ENCODE measurements around the gene NOP10.
"Not testable (repeated sequence)": the region's sequence is repeated elsewhere in the genome, so short reads cannot be mapped to it uniquely, and the experiment has no call there.

Gene NOP10

DNA sequence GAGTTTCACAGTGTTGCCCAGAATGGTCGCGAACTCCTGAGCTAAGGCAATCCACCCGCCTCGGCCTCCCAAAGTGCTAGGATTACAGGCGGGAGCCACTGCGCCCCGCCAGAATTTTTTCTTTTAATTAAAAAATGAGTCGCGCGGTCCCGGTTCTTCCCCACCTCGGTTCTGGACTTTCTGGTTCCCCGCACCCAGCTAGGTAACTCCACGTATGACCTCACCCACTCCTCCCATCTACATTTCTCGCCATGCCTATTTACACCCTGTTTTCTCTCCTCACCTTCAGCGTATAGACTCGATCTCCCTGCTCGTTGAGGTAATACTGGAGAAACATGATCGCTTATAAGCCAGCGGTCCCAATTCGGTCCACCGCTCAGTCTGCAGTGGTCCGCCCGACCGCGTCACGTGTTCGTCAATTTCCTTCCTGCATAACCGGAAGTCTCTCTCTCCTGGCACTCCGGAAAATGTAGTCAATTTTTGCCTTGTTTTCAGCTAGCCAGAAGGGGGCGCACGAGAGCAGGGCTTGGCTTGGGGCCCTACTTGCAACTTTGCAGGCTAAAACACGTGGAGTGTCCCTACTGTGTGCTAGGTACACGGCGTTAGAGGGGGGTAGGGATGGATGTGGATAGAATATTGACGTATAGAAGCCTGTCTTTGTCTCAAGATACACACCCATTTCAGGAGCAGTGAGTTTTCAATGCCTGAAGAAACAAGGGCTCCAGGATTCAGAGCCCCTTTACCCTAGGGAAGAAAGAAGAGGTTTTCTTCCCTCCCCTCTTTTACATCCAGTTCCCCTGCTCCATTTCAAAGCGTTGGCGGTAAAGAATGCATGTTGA lies at the start of gene NOP10, which contains the start of gene NUTM1:
Gene NOP10 (minus strand): TSS at position 400 of the 839 bp plus-strand sequence. CDS start 63 bp downstream, at position 337.
Gene NUTM1 (plus strand): TSS at position 579 of the 839 bp plus-strand sequence. CDS start 382 bp downstream, outside the sequence.
- peak; percentile 84 for DNase-seq

DNA sequence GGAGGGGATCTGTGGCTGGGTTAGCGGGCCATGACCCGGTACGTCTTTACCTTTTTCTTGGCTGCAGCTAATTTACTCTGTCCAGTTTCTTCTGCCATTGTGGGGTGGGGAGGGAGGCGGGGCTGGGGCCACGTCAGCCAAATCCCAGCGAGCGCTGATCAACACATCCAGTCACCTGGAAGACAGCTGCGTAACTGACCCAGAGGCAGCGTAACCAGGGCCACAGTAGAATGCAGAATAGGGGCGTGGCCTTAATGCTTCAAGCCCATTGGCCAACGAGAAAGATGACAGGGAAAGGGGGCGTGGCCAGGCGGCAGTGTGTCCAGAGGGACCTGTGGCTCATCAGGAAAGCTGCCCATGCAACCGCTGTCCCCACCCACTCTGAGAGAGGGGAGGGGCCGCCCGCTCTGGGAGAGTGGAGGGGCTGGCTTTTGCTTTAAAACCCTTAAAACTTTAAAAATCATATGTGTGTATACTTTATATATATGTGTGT lies 46.7 kb upstream of the NOP10 start:
- DNase-seq, result not testable (repeated sequence)

DNA sequence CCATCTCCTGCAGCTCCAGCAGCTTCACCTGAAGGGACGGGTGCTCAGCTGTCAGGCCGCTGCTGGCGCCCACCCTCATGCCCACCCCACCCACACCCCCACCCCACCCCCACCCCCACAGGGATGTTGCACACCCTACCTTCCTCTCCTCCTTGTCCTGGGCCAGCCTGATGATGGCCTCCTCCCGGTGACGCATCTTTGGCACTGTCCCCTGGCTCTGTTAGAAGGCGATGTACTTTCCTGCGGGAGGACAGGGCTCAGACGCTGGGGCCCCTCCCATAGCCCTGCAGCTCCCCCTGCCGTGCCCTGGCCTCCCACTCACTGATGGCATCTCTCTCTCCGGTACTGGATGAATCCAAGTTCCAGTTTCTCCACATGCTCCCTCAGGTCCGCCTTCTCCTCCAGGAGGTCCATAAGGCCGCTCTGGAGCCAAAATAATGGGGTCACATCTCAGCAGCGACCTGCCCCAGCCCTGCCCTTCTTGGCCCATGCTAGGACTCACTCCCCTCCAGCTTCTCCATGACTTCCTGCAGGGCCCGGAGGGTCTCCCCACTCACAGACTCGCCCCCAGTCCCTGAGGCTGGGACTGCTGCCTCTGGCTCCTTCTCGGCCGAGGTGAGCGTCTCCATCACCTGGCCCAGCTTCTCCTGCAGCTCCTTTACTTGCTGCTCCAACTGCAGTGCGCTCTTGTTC lies 39.0 kb upstream of the NOP10 start:
- DNase-seq, result not testable (repeated sequence)

DNA sequence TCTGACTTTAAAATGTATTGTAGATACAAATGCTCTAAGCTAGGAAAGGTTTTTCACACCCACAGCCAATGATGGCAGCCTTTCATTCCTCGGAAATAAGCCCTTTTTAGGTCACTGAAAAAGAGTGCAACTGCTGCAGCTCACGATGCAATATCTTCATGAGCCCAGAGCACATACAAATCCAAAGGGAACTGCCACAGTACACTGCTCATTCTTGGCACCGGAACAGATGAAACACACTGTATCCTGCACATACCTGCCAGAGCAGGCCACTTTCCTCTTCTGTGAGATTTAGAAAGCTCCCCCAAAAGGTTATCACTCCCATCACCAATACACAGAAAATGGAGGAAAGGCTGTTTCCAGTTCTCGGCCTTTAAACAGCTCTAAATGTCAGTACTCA lies 37.6 kb upstream of the NOP10 start:
- DNase-seq, result not testable (repeated sequence)

DNA sequence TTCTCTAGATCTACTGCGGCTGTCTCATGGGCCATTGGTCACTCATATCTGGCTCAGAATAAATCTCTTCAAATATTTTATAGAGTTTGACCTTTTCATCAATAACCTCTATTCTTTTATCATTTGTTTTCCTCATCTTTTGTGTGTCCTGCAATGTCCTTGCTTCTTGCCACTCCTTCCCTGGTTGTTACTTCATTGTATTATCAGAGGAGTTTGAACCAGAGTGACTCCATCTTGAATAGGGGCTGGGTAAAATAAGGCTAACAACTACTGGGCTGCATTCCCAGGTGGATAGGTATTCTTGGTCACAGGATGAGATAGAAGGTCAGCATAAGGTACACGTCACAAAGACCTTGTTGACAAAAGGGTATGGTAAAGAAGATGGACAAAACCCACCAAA lies 33.9 kb upstream of the NOP10 start:
- no peak for DNase-seq

DNA sequence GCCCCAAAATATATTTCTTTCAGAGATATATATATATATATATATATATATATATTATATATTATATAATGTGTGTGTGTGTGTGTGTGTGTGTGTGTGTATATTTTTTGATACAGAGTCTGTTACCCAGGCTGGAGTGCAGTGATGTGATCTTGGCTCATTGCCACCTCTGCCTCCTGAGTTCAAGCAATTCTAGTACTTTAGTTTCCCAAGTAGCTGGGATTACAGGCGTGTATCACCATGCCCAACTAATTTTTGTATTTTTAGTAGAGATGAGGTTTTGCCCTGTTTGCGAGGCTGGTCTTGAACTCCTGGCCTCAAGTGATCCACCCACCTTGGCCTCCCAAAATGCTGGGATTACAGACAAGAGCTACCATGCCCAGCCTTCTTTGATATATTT lies 32.6 kb upstream of the NOP10 start:
- not testable (repeated sequence) for DNase-seq

DNA sequence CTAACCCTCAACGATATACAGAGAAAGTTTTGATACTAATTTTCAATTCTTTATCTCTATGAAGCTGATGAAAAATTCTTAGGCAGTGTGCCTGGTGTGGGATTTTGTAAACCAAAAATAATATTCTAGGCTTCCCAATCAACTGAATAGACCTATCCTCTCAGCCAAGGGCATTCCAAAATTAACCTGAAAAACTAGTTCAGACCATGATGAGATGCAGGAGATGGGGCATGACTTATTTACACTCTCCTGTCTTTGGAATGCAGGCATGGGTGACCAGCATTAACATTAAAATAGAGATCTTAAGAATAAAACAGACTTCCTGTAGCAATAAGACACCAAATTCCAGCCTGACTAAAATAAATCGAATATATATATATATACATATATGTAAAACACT lies 31.9 kb upstream of the NOP10 start:
- DNase-seq, result no peak

DNA sequence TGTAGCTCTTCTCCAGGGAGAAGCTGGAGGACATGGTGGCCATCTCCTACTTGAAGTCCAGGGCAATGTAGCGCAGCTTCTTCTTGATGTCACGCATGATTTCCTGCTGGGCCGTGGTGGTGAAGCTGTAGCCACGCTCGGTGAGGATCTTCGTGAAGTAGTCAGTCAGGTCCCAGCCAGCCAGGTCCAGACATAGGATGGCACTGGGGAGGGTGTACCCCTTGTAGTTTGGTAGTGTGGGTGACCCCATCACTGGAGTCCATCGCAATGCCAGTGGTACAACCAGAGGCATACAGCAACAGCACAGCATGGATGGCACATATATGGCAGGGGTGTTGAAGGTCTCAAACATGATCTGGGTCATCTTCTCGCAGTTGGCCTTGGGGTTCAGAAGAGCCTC lies 31.0 kb upstream of the NOP10 start:
- DNase-seq, result no peak

DNA sequence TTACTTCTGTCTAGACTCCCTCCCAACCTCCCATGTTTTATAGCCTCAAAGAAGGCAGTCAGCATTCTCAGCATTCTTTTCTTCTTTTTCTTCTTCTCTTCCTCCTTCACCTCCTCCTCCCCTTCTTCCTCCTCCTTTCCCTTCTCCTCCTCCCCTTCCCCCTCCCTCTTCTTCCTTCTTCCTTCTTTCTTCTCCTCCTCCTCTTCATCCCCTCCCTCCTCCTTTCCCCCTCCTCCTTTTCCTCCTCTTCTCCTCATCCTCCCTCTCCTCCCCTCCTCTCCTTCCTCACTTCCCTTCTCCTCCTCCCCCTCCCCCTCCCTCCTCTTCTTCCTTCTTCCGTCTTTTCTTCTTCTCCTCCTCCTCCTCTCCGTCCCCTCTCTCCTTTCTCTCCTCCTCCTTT lies 27.7 kb upstream of the NOP10 start:
- no peak for DNase-seq

DNA sequence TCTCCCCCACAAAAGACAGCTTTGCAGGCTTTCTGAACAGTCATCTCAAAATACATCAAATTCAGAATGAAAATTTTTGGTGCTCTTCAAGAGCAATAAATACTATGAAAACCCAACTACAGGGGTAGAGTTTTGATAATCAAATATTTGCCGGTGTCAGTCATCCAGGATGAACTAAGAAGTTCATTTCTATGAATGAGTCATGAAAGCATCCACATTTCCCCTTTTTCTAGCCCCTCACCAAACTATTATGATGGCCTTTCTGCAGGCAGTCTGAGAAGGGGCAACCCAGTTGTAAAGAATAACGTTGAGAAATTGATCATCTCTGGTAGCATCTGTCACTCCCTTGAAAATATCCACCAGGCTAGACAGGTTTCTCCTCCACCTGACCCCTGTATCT lies 27.2 kb upstream of the NOP10 start:
- no peak for DNase-seq

DNA sequence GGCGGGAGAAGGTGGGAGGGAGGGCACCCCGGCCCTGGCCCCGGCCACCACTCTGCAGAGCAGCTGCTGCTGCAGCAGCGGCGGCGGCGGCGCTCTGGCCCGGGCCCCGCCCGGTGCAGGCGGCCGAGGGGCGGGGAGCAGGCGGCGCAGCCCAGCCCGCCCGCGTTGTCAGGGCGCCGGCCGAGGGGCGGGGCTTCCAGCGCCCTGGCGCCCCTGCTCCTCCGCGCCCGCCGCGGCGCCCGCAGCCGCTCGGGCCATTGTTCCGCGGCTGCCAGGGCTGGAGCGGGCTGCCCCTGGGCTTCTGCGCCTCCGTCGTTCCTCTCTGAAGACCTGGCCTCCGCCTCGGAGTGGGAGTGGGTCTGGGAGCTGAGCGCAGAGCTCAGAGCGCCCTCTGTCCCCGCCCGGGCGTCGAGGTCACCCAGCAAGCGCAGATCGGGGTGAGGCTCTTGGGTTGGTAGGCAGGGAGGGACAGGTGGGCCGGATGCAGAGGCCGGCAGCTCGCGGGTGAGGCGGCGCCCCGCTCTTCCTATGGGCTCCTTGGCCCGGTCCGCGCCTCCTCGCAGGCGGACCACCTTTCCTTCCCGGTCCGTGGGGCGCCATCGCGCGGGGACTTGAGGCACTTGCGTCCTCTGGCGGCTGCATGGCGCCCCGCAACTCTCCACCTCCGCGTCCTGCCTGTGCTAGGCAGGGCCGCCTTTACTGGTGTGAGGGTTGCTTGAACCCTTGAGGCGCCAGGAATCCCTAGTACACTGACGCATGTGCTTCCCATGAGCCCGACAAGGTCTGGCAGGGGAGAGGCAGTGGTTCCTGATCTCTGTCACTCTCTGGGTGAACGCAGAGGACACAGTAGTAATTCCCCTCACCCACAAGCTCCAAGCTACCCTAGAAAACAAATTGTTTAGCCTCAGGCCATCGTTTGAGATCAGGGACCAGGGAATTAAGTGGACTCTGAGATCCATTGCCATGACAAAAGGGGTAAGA lies 24.5 kb upstream of the NOP10 start, which contains the start of gene LPCAT4:
Gene LPCAT4 (minus strand): TSS at position 96 of the 981 bp plus-strand sequence. CDS start 96 bp downstream, outside the sequence.
- peak; percentile 26 for DNase-seq

DNA sequence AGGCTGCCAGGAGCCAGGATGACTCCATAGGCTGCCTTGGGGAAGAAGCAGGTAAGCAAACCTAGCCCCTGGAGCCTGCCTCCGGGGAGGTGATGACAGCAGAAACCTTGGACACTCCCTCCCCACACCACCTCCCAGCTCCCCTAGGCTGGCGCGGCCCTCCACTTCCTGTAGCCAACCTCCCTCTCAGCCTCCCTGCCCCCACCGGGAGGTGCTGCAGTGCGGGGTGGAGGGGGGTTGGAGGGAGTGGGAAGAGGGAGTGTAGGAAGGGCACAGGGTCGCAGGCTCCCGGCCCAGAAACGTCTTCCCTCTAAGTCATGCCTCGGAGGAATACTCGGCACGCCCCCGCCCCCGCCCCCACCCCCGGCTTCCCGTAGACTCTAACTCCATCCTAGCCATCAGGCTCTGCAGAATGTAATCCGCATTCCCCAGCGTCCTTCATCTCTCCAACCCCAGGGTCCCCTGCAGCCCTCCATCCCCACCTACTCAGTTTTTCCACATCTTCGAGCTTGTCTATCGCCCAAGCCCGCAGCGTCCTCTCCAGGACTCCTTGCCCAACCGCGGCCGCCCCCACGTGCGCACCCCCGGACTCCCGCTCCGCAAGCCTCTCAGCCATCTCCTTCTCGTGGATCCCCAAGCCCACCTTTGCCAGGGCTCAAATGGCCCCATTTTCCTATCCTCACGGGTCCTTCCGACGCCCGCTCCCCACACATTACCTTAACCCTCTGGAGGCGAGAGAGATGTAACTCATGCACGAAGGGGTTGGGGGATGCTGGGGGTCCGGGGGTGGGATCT lies 23.5 kb upstream of the NOP10 start:
- DNase-seq, result no peak

DNA sequence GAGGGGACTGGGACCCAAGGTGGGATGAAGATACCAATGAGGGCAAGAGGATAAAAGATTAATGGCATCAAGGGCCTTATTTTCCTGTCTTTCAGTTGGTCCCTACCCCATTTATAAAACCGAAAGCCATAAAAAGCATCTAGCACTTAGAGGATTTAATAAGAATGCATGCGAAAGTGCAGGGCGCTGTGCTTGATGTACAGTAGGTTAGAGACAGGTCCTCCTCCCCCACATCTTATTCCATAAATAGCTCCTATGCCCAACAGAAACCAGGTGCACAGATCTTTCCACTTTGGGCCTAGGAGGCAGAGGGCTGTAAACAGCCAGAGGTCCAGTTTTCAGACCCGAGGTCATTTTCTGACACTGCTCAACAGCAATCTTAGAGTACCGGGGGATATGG lies 22.9 kb upstream of the NOP10 start:
- no peak for DNase-seq

DNA sequence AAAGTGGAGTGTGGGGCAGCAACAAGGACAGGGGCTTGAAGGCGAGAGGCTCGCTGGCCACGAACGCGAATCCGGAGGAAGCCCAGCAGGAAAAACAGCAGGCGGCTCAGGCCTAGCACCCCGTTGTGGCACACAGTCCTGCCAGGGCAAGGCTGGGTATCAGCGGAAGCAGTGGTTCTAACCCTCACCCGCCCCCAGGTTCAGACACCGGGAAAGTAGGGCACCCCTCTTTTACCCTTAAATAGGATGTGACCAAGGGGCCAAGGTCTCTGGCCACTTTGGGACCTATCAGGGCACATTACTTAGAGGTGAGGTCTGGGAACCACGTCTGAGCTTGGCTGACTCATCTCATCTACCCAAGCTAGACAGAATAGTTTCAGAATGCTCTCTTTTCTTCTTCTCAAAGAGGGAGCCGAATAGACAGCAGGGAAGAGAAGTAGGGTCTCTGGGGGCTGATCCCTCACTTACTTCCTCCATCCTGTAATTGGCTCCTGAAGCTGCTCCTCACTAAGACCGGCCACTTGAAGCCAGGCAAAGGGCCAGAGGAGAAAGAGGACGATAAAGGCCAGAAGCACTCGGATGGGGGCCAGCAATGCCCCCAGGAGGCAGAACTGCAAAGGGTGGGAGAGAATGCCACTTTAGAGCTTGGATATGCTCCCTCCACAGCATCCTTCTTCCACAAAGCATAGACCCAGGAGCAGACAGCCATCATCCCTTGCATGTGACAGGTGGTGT lies 22.3 kb upstream of the NOP10 start:
- no peak for DNase-seq

DNA sequence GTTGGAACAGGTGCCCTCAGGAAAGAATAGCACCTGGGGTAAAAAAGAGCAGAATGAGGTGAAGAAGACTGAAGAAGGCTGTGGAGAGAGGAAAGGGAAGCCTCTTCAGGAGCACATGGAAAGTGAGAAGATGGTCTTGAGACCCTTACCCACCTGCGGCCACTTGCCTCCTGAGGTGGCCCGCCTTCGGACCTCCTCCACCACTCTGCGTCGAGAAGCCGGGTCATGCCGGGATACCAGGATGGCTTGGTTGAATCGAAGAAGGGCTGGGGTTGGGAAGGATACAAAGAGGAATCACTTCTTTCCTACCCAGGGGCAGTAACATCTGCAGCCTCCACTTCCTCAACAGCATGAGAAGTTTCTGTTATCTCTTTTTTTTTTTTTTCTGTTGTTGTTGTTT lies 21.1 kb upstream of the NOP10 start:
- no peak for DNase-seq

DNA sequence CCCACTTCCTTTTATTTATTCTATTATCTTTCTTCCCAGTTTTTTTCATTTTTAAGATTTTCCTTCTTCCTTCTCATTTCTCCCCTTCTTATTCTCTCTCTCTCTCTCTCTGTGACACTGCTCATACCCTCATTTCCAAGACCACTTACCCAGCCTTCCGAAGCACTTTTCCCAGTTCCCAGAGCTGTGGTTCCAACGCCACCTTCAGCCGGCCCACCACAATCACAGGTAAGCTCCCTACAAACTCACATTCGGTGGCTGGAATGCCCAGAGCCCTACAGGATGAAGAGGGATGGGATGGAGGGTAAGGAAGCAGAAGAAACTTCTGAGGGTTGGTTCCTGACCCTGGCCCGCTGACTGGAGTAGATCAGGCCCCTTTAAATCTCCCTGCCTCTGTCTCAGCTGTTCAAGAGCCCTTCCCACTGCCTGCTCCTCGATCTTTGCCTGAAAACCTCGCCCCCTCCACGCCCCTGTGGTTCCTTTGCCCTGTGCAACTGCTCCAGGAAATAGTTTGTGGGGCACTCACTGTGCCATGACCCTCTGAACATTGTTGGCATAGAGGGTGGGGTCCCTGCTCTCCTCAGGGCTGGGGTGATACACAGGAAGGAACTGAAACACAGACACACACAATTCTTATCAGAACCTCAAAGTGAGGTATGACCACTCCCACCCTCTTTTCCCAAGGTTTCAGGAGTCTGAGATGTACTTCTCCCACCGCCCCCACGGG lies 19.3 kb upstream of the NOP10 start:
- no peak for DNase-seq

DNA sequence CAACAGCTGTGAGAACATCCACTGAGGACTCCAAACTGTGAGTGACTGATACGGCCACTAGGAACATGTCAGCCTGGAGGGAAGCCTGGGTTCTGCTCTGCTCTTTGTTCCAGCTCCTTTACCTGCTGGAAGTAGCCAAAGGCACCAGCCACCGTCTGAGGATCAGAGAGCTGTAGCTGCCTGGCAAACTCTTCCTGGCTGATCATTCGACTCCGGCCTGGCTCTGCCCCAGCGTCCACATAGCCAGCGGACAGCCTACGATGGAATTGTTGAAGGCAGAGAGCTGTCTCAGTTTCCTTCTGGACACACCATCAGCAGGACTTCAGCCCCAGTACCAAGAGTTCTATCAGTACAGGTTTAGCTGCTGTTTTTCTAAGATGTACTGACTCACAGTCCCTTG lies 18.3 kb upstream of the NOP10 start:
- DNase-seq, result no peak

DNA sequence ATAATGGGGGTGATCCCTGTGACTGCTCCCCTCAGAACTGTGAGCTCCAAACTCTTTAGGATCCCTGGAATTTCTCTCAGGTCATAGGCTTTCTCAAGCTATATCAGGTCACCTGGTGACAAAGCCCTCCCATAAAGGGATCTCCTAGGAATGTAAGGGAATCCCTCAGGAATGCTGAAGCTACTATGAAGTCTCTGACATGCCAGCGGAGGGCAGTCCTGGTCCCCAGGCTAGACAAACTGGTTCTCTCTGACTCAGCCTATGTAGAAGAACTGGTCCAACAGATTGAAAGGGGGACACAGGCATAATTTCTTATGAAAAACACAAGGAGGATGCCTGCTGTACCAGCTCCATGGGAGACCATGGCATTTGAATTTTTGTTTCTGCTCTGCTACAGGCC lies 17.4 kb upstream of the NOP10 start:
- DNase-seq, result no peak

DNA sequence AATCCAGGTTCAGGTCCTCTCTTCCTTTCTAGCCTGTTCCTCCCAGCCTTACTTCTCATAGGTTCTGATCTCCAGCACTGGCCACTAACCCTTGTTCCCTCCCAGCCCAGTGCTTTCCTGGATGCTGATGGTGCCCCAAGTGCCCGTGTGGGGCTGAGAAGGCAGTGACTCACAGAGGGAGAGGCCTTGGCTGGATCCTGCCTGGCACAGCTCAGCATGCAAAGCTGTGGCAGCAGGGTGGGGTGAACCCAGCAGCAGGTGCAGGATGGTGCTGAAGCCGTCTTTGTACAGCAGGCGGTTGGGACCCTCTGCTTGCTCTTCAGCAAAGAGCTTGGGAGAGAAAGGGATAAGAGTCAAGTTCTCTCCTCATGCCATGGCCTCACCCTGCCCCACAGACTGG lies 16.5 kb upstream of the NOP10 start:
- no peak for DNase-seq

DNA sequence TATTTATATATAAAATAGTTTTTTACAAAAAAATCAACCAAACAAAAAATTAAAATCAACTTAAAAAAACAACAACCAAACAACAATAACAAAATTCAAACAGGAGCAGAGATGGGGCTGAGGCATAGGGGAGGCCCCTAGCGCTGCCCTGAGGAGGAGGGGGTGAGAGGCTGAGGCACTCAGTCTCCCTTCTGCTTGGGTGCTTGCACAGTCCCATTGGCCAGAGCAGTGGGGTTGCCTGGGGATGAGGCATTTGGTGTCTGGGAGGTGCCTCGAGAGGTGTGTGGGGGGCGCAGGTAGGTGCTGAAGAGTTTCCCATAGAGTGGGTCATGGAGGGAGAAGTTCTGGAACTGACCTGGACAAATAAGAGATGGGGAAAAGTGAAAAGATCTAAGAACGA lies 16.0 kb upstream of the NOP10 start:
- no peak for DNase-seq

Measured in NCI-H446 treated with DMSO at 0.1 percent for 48 hours (cell line).